Chondrocyte (in vitro differentiated cells): ENCODE measurements around the gene ARHGAP6. TPM values are rescaled to one million over a fixed set of nuclear protein-coding genes. Genes with fewer than 3 reads are reported as not detected.

Source experiments
- DNase-seq: peaks from one replicate; pipeline ENCODE4 v3.0.0; 2021; ENCODE audit warnings: mixed read lengths, low spot score
- H3K27ac Mint-ChIP-seq: one replicate; pipeline ENCODE4 v1.8.0; 2021; ENCODE audit warnings: mild to moderate bottlenecking, moderate library complexity, mixed read lengths; ENCODE audit not compliant: unreplicated experiment
- H3K27me3 Mint-ChIP-seq: 2 replicates; pipeline ENCODE4 v1.8.0; 2021; ENCODE audit warnings: low read depth, mixed read lengths
- H3K36me3 Mint-ChIP-seq: 2 replicates; pipeline ENCODE4 v1.8.0; 2021; ENCODE audit warnings: low read depth, mixed read lengths
- H3K4me1 Mint-ChIP-seq: 2 replicates; pipeline ENCODE4 v1.8.0; 2021; ENCODE audit warnings: low read depth, mild to moderate bottlenecking, mixed read lengths
- H3K4me3 Mint-ChIP-seq: one replicate; pipeline ENCODE4 v1.8.0; 2021; ENCODE audit warnings: mild to moderate bottlenecking, moderate library complexity, mixed read lengths; ENCODE audit not compliant: unreplicated experiment
- H3K9me3 Mint-ChIP-seq: 2 replicates; pipeline ENCODE4 v1.8.0; 2021; ENCODE audit warnings: low read depth, mixed read lengths
- total RNA-seq: library from RNA; stranded (reverse); gene quantifications from 3 replicates; pipeline ENCODE4 v1.2.1, GENCODE V29; 2021
- TF ChIP-seq, protein P1 (sequence below): fragments of 200-600 bp; sonication (generic); IDR thresholded peaks from 2 replicates; pipeline ENCODE4 v1.5.0; 2021; ENCODE audit warnings: antibody characterized with exemption, mild to moderate bottlenecking, moderate library complexity

Gene ARHGAP6
- total RNA-seq, 1 donor from 2014 or later = 1.5 TPM

DNA sequence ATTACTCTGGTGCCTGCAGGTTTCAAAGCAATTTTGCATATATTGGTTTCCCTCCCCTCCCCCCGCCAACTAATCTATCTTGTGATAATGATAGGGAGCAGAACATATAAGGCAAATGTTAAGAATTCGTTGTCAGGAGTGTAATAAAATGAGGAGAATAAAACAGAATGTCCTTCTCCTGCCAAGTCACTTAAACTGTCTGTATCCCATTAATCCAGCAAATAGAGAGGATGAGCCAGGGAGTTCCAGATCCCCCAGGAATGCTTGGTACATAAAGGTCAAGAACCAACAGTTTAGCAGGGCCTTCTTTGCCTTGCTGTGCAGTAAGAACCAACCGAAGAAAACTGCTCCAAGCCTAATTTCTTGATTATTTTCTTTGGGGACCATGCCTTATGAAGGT, 231.1 kb downstream of the ARHGAP6 start:
- no peaks in the 10 kb centered on the region for H3K27me3 Mint-ChIP-seq
- H3K4me3 Mint-ChIP-seq = no peak overlapping the region
- peaks cover 6% of the 10 kb centered on the region for H3K9me3 Mint-ChIP-seq
- no peak overlapping the region for H3K27ac Mint-ChIP-seq
- peaks cover 32% of the 10 kb centered on the region for H3K4me1 Mint-ChIP-seq
- no peak for DNase-seq
- no peaks in the 10 kb centered on the region for H3K36me3 Mint-ChIP-seq
- TF ChIP-seq, protein P1, sequence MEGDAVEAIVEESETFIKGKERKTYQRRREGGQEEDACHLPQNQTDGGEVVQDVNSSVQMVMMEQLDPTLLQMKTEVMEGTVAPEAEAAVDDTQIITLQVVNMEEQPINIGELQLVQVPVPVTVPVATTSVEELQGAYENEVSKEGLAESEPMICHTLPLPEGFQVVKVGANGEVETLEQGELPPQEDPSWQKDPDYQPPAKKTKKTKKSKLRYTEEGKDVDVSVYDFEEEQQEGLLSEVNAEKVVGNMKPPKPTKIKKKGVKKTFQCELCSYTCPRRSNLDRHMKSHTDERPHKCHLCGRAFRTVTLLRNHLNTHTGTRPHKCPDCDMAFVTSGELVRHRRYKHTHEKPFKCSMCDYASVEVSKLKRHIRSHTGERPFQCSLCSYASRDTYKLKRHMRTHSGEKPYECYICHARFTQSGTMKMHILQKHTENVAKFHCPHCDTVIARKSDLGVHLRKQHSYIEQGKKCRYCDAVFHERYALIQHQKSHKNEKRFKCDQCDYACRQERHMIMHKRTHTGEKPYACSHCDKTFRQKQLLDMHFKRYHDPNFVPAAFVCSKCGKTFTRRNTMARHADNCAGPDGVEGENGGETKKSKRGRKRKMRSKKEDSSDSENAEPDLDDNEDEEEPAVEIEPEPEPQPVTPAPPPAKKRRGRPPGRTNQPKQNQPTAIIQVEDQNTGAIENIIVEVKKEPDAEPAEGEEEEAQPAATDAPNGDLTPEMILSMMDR = no peak

DNA sequence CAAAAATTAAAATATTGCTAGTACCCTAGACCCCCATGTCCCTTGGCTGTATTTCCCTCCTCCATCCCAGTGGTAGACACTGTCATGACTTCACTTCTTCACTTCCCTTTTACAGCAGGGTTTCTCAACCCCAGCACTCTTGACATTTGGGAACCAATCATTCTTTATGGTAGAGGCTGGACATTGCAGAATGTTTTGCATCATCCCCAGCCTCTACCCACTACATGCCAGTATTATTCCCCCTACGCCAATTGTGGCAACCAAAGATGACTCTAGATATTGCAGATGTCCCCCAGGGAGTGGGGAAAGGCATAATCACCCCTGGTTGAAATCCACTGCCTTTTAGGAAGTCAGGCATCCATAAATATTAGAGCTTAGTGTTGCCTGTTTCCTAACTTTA, 233.9 kb downstream of the ARHGAP6 start:
- Mint-ChIP-seq H3K4me3 (no peak overlapping the region), H3K4me1 (peaks cover 4% of the 10 kb centered on the region), H3K27ac (no peak overlapping the region), H3K9me3 (peaks cover 8% of the 10 kb centered on the region), H3K27me3 (no peaks in the 10 kb centered on the region), H3K36me3 (no peaks in the 10 kb centered on the region)
- TF ChIP-seq, protein P1 = no peak
- DNase-seq = no peak

DNA sequence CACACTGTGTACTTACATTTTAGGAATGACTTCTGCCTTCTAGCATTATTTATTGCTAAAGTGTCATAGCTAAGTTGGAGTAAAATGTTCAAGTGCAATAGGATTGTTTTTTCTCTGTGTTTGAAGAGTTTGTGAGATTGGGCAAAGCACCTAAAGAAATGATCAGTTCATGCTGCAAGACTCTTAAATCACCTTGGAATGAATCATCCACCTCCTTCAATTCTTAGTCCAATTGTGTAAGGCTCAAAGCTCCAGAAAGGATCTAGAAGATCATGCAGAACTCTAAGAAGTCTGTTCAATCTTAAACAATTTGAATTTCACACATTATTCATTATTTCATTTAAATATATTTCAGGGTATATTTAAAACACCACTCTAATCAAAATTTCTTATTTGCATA, 235.4 kb downstream of the ARHGAP6 start:
- H3K9me3 Mint-ChIP-seq = peaks cover 4% of the 10 kb centered on the region
- TF ChIP-seq, protein P1 = no peak
- DNase-seq = no peak
- peaks cover 3% of the 10 kb centered on the region for H3K4me1 Mint-ChIP-seq
- no peak overlapping the region for H3K27ac Mint-ChIP-seq
- H3K27me3 Mint-ChIP-seq = no peaks in the 10 kb centered on the region
- H3K4me3 Mint-ChIP-seq = no peak overlapping the region
- no peaks in the 10 kb centered on the region for H3K36me3 Mint-ChIP-seq

DNA sequence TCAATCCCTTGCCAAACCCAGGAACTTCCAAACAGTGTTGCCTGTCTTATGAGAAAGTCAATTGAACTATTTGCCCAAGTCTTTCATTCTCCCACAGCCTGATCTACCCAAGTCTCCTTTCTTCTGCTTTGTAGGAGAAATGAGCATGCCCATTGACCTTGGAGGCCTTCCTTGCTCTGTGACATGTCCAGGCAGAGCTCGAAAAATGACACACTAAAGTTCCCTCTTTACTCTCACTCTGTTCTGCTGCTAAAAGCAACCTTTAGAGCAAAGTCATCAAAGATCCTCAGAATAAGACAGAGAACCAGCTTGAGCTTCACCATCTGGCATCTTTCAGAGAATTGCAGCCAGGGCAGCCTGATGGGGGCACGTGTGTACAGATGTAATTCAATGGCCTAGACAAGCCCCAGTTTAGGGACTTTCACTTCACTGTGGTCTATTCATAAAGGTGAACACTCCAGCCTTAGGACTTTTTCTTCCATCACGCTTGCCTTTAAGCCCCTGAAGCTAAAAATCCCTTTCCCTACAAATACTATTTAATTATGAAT, 236.1 kb downstream of the ARHGAP6 start:
- Mint-ChIP-seq H3K4me3 (no peak overlapping the region), H3K27ac (no peak overlapping the region), H3K4me1 (peaks cover 3% of the 10 kb centered on the region), H3K27me3 (no peaks in the 10 kb centered on the region), H3K9me3 (peaks cover 4% of the 10 kb centered on the region), H3K36me3 (no peaks in the 10 kb centered on the region)
- no peak for DNase-seq
- TF ChIP-seq, protein P1 = no peak

DNA sequence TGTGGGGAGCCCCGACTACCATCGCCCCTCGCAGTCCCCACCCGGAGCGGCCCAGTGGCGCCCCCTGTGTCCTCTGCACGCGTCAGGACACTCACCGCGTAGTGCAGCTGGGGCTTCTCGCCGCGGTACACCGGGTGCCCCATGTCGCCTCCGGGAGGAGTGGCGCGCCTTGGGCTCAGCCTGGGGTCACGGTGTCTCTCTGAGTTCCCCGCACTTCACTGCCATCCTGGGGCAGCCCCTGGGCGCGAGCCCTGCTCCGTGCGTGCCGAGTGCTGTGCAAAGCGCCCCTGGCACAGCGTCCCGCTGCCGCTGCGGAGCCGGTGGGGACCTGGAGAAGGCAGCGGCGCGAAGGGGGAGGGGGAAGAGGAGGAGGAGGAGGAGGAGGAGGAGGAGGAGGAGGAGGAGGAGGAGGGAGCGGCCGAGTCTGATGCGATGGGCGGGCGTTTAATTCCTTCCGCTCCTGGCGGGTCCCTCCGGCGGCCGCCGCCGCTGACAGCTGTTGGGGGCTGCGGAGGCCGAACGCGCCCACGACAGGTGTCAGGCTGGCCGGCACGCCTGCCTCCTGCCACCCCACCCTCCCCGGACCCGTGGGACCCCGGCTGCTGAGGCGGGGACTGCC, 238.2 kb downstream of the ARHGAP6 start:
- Mint-ChIP-seq H3K27ac (no peak overlapping the region), H3K9me3 (peaks cover 8% of the 10 kb centered on the region), H3K4me1 (peaks cover 3% of the 10 kb centered on the region), H3K27me3 (no peaks in the 10 kb centered on the region), H3K4me3 (peak overlapping the region; percentile 50), H3K36me3 (no peaks in the 10 kb centered on the region)
- TF ChIP-seq, protein P1 = peak; percentile 70
- DNase-seq = peak; percentile 89
